HG03108 (cell line): ENCODE measurements around the gene RNF17.
A peak's percentile ranks its signal among the peaks of the same experiment; 100 is the strongest.

Experiments
- ATAC-seq: cut with Tn5 transposase; IDR thresholded peaks from one replicate; pipeline ENCODE4 v1.9.1; 2021; ENCODE audit warnings: moderate library complexity; ENCODE audit not compliant: unreplicated experiment

The RNF17 gene, protein sequence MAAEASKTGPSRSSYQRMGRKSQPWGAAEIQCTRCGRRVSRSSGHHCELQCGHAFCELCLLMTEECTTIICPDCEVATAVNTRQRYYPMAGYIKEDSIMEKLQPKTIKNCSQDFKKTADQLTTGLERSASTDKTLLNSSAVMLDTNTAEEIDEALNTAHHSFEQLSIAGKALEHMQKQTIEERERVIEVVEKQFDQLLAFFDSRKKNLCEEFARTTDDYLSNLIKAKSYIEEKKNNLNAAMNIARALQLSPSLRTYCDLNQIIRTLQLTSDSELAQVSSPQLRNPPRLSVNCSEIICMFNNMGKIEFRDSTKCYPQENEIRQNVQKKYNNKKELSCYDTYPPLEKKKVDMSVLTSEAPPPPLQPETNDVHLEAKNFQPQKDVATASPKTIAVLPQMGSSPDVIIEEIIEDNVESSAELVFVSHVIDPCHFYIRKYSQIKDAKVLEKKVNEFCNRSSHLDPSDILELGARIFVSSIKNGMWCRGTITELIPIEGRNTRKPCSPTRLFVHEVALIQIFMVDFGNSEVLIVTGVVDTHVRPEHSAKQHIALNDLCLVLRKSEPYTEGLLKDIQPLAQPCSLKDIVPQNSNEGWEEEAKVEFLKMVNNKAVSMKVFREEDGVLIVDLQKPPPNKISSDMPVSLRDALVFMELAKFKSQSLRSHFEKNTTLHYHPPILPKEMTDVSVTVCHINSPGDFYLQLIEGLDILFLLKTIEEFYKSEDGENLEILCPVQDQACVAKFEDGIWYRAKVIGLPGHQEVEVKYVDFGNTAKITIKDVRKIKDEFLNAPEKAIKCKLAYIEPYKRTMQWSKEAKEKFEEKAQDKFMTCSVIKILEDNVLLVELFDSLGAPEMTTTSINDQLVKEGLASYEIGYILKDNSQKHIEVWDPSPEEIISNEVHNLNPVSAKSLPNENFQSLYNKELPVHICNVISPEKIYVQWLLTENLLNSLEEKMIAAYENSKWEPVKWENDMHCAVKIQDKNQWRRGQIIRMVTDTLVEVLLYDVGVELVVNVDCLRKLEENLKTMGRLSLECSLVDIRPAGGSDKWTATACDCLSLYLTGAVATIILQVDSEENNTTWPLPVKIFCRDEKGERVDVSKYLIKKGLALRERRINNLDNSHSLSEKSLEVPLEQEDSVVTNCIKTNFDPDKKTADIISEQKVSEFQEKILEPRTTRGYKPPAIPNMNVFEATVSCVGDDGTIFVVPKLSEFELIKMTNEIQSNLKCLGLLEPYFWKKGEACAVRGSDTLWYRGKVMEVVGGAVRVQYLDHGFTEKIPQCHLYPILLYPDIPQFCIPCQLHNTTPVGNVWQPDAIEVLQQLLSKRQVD (N-terminal part only)

DNA sequence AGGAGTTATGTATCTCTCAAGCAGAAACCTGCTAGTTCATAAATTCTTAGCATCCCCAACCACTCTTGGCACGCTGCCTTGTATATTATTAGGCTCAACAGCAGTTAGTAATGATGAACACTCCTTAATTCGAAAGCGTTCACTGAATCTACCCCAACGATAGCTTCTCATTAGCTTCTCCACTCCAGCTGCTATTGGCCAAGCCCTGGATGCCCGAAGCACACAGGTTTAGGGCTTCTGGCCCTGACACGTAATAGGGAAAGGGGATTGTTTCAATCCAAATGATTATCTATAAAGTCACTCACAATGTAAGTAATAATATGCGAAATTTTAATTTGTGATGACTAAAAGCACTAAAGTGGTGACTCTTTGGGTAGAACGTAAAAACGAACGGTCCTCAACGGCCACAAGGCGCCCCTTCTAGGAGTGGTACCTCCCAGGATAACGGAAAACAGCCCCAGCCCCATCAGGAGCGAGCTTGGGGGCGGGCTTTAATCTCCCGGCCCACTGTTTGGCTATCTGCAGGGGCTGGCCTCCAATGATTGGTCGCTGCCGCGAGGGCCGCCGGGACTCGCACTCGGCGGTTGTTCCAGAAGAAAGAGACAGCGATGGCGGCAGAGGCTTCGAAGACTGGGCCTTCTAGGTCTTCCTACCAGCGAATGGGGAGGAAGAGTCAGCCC, at the start of gene RNF17:
TSS of gene RNF17 (plus strand) at position 574 of the 680 bp plus-strand sequence. CDS start at position 609, 35 bp downstream.
- ATAC-seq = no peak

DNA sequence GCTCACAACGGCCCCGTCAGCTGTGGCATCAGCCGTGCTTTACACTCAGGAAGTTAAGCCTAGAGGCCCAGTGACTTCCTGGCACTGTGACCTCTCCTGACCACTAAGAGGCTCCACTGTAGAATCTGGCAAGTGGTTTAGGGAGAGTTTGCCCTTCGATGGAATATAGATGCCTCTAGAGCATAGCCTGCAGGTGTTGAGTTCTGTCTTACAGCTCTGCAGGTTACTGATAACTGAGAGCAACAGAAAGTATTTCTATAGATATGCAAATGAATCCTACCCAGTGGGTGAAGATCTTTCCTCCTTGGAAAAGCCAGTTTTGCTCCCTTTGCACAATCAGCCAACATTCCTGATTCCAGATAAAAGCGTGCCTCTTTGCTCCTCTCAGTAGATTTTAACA, 48.0 kb upstream of the RNF17 start:
- no peak for ATAC-seq

DNA sequence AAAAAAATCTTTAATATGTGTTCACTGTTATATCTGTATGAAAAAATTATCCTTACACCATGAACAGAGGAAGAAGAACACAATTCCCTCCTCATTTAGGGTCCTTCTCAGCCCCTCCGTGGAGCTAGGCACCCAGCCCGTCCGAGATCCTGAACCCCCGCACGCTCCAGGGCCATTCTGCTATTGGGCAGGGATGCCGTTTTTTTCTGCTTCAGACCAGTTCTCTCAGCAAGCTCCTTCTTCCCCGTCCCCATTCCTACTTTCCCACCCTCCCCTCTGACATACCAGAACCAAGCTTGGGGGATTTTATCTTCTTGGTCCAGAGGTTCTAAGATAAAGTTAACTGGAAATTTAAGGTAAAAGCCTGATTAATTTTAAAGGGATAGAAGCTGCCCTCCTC, 47.5 kb upstream of the RNF17 start:
- no peak for ATAC-seq

DNA sequence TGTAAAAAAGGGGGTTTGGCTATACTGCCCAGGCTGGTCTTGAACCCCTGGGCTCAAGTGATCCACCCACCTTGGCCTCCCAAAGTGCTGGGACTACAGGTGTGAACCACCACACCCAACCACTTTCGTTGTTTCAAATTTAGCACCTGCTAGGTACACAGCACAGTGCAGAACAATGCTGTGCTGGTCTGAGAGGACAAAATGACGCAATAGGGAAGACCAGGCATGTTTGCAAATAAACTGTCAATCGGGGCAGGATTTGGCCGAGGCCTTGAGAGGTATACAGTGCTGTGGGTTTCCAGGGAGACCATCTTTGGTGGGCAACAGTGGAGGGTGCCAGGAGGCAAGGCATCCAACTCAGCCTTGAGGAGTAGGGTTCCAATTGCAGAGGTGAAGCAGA, 46.8 kb upstream of the RNF17 start:
- ATAC-seq = no peak

DNA sequence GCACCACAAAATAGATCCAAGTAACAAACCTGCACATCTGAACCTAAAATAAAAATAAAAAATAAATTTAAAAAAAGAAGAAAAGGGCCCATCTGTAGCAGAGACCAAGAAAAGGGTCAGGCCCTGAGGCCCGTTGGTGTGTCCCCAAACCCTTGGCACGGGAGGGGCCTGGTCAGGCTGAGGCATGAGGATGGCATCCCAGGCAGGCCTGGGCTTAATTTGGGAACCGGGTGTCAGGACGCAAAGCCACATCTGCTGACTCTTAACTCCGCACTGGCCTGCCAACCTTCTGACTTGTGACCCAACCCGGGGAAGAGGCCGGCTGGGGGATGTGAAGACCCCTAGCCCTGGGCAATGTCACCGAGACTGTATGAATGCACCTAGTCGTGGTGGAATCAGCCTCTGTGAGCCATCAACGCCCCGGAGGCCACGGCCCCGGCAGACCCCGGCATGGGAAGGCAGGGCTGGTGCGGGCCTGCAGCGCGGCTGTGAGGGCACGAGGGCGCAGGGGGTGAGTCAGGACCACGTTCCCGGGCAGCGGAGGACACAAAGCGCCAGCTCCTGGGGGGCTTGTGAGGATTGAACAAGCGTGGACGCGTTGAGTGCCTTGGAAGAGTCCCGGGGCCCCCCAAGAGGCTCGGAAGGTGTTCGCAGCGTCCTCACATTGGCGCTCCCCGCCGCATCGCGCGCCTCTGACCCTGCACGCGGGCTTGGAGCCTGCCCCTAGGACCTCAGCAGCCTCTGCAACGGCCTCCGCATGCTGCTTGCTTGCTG, 45.6 kb upstream of the RNF17 start:
- ATAC-seq = no peak

DNA sequence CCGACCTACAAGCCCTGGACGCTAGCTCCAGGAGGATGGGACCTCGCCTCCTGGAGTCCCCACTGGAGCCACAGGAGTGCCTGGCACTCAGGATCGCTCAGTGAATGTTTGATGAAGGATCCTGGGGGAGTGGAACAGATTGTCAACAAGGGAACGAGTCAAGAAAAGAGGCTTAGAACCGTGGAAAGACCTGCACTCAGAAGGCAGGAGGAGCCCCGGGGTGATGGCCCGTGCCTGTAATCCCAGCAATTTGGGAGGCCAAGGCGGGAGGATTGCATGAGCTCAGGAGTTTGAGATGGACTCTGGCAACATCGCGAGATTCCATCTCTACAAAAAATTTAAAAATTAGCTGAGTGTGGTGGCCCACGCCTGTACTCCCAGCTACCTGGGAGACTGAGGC, 44.8 kb upstream of the RNF17 start:
- ATAC-seq = no peak

DNA sequence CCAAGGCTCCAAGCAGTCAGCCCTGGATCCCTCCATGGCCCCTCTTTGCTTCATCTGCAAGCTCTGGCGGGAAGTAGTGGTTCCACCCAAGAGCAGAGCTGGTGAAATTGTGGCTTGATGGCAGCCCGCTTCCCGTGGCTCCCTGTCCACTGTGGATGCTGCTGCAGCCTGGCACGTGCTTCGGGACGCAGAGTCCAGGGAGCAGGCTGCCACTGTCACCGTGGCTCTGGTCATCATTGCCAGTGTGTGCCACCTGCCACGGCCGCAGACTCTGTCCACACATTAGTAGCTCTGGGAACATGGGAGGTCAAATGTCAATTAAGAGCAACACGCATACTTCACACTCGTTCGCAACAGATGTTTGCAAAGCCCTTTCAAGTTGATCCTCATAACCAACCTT, 40.8 kb upstream of the RNF17 start:
- ATAC-seq = no peak

DNA sequence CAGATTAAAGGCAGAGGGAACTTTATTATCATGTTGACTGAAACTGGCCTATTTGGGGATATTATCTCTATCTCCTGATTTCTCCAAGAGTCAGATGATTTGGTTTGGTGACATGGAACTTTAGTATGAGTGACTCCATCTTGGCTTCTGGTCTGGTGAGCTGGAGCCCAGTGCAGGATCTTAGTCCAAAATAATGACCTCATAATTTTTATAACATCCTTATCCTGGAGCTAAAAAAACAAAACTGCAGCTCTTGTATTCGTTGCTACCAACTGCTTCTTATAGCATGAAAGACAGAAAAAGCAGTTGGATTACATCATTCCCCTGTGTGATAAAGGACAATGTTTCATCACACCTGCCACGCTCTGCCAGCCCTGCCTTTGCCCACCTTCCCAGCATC, 39.3 kb upstream of the RNF17 start:
- ATAC-seq = no peak

DNA sequence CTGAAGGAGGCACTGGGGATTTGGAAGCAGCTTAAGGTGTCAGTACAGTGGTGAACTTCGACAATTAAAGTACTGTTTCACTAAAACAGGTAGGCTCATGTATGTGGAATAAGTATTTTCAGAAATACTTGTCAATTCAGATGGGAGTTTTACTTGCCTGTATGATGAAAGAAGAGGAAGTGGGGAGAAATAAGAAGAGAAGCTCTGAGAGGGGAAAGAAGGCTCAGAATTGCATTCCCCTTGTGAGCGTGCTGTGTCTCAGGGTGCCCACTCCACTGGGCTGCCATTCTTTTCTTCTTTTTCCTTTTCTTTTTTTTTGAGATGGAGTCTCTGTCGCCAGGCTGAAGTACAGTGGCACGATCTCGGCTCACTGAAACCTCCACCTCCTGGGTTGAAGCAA, 38.6 kb upstream of the RNF17 start:
- no peak for ATAC-seq

DNA sequence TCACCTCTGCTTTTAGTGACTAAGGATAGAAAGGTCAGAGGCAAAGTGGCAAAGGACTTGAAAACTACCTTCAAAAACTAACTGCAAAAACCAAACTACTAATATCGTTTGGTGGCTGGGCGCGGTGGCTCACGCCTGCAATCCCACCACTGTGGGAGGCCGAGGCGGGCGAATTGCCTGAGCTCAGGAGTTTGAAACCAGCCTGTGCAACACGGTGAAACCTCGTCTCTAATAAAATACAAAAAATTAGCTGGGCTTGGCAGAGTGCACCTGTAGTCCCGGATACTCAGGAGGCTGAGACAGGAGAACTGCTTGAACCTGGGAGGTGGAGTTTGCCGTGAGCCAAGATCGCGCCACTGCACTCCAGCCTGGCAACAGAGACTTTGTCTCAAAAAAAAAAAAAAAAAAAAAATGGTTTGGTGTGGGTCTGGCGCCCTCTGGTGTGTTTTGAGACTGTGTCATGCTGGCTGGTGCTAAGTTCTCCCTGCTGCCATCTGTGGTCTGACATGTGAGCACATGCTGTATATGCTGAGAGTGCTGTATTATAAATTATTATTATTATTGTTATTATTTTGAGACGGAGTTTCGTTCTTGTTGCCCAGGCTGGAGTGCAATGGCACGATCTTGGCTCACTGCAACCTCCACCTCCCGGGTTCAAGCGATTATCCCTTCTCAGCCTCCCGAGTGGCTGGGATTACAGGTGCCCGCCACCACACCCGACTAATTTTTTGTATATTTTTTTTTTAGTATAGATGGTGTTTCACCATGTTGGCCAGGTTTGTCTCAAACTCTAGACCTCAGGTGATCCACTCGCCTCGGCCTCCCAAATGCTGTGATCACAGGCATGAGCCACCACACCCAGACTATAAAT, 36.0 kb upstream of the RNF17 start:
- ATAC-seq = peak; percentile 85

DNA sequence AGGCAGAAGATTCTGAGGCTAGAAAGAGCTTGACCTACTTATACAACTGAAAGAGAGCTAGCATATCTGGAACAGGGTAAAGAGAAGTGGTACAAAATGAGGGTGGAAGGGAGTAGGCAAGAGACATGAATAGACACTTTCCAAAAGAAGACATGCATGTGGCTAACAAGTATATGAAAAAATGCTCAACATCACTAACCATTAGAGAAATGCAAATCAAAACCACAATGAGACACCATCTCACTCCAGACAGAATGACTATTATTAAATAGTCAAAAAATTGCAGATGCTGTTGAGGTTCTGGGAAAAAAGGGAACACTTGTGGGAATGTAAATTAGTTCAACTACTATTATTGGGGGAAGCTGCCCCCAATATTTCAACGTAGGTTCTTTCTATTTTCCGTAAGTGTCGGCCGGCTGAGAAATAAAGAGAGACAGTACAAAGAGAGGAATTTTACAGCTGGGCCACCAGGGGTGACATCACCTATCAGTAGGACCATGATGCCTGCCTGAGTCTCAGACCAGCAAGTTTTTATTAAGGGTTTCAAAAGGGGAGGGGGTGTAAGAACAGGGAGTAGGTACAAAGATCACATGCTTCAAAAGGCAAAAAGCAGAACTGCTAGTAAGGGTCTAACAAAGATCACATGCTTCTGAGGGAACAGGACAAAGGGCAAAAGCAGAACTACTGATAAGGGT, 32.9 kb upstream of the RNF17 start:
- peak; percentile 58 for ATAC-seq

DNA sequence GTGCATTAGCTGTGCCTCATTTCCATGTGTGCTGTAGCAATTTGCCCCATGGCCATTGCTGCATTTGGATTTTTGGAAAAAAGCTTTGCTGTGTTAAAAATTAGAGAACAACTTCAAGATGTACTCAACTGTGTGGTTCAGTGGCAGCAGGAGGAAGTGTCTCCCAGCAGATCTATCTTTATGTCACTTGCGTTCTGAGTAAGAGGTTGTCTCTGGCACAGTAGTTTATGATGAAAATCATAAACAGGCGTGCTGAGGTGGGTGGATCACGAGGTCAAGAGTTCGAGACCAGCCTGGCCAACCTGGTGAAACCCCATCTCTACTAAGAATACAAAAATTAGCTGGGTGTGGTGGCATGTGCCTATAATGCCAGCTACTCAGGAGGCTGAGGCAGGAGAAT, 29.0 kb upstream of the RNF17 start:
- no peak for ATAC-seq

DNA sequence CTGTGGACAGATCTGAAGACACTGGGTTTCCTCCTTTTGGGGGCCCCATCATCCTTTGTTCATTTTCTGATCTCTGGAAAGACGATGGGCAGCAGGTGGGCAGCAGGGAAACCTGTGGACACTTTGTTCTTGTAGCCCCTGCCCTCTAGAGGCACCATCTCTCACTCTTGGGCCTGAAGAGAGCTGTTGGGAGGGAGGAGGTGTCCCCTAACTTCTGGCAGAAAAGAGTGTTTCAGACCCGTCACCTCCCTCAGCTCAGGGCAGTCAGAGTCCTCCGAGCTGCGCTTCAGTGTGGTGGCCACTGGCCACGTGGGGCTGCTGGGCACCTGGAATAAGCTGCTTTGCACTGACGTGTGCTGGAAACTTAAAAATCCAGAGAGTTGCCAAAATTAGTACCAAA, 26.9 kb upstream of the RNF17 start:
- ATAC-seq = no peak

DNA sequence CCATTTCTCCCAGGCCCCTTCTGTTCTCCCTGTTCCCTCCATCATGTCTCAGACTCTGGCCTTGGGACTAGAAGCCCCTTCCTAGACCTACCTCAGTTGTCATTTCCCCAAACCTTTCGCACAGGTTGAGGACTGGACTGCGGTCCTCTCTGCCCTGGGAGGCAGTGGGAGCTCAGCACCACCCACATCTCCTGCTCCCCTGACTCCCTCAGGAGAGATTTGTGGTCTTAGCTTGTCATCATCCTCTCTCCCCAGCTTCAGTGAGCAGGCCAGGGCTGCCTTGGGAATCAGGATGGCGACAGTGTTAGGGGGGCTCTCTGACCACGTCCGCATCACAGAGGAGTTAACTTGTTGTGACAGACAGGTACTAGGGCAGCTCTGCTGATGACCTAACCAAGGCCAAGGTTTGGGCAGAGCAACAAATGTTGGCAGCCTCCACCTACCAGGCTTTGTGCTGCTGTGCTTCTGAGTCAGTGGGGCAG, 25.6 kb upstream of the RNF17 start:
- no peak for ATAC-seq

DNA sequence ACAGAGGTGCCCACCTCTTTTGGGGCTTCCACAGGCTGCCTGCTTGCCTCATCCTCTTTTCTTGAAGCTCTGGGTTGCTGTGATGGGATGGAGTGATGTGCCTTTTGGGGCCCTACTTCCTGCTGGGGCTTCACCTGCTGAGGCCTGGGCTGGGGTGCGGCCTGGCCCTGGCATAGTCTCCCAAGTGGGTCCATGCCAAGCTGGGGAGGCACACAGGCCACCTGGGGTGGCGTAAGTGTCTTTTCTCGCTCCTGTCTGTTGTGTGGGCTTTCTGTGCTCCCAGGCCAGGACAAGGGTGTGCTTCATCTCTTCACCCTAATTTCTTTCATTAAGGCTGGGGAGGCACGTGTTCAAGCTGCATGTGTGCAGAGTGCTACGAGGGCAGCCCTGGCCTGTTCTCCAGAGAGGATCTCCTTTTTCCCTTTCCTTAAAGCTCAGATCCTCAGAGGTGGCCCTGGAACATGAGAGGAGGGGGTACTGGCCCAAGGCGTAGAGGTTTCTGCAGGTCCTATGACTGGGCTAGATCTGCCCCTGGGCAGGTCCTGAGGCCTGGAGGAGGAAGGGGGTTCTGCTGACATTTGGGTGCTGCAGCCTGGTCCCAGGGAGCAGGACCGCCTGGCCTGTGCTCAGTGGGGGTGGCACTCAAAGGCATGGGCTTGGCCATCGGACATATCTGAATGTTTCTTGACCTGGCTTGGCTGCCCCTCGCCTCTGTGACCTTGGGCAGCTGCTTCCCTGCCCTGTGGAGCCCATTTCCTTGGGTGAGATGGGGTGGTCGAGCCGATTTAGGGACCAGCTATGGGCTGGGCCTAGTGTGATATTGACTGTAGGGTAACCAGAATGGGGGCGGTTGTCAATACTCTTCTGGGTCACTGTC, 23.7 kb upstream of the RNF17 start:
- no peak for ATAC-seq

DNA sequence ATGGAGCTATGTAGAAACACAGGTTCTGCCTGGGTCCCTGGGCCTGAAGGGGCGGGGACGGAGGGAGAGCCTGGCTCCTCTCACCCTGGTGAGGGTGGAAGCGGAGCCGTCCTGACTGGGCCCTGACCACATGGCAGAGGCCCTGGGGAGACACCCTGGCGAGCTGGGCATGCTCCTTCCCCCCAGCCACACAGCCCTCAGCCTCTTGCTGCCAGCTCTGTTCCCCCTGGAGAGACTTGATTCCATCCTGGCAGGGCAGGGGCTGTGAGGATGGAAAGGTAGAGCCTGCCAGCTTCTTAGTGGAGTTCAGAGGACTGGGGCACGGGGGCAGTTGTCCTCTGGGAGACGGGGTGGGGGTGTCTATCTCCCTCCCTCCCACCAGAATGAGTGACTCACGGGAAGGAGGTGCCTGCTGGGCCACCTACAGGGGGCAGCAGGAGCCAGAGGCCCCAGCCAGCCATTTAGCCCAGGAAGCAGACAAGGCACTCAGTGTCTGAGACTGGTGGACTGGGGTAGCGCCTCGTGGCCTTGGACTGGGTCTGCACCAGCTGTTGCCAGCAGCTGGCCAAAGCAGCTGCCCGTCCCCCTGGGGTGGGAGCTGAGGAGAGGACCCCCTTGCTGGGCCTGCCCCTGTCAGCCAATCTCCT, 22.8 kb upstream of the RNF17 start:
- no peak for ATAC-seq

DNA sequence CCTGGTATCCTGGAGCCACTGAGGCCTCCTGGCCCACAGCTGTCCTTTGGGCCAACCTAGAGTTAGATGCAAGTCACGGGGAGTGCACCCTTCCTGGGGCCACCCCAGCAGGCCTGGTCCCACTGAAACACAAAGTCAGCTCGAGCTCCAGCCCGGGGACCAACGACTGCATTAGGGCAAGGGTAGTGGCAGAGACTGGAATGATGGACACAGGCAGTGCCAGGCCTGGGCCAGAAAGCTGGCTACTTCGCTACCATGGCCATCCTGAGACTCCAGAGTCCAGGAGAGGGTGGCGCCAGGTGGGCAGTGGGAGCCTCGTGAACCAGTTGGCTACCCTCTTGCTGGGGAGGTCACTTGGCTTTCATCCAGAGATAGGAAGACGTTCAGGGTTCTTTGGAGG, 22.2 kb upstream of the RNF17 start:
- ATAC-seq = no peak
